Loucy (cell line): ENCODE results near the gene EIF1.

ENCODE experiments used
- EZH2phosphoT487 ChIP-seq: fragments of 200-600 bp; IDR thresholded peaks from 2 replicates; pipeline ENCODE4 v1.6.1; 2018; ENCODE audit warnings: antibody characterized with exemption, mild to moderate bottlenecking, moderate library complexity, borderline replicate concordance
- TF ChIP-seq, protein P1 (sequence below): fragments of 200-600 bp; sonication (generic); conservative IDR thresholded peaks from 2 replicates; pipeline ENCODE4 v1.5.1; 2014; ENCODE audit warnings: mild to moderate bottlenecking, antibody characterized with exemption, low read length

DNA sequence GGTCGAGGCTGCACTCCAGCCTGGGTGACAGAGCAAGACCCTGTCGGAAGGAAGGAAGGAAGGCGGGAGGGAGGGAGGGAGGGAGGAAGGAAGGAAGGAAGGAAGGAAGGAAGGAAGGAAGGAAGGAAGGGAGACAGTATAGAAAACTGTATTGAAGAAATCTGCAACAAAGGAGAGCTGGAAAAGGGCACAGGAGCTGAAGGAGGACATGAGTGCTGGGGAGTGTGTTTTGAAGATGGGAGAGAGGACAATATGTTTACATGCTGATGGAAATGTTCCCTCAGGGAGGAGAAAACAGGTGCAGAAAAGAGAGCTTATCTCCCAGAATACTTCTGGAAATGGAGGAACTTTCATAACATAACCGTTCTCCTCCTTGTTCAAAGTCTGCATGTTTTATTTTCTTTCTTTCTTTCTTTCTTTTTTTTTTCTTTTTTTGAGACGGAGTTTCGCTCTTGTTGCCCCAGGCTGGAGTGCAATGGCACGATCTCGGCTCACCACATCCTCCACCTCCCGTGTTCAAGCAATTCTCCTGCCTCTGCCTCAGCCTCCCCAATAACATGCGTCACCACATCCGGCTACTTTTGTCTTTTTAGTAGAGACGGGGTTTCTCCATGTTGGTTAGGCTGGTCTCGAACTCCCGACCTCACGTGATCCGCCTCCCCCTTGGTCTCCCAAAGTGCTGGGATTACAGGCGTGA is 48.4 kb downstream of the EIF1 start:
- TF ChIP-seq, protein P1, sequence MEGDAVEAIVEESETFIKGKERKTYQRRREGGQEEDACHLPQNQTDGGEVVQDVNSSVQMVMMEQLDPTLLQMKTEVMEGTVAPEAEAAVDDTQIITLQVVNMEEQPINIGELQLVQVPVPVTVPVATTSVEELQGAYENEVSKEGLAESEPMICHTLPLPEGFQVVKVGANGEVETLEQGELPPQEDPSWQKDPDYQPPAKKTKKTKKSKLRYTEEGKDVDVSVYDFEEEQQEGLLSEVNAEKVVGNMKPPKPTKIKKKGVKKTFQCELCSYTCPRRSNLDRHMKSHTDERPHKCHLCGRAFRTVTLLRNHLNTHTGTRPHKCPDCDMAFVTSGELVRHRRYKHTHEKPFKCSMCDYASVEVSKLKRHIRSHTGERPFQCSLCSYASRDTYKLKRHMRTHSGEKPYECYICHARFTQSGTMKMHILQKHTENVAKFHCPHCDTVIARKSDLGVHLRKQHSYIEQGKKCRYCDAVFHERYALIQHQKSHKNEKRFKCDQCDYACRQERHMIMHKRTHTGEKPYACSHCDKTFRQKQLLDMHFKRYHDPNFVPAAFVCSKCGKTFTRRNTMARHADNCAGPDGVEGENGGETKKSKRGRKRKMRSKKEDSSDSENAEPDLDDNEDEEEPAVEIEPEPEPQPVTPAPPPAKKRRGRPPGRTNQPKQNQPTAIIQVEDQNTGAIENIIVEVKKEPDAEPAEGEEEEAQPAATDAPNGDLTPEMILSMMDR: no peak
- no peak for TF ChIP-seq EZH2phosphoT487
